HG02938 (cell line): ENCODE measurements around the gene WBP2.

Experiments
- ATAC-seq: cut with Tn5 transposase; IDR thresholded peaks from one replicate; pipeline ENCODE4 v1.9.1; 2021; ENCODE audit warnings: mild to moderate bottlenecking, moderate library complexity; ENCODE audit not compliant: unreplicated experiment

The WBP2 gene

DNA sequence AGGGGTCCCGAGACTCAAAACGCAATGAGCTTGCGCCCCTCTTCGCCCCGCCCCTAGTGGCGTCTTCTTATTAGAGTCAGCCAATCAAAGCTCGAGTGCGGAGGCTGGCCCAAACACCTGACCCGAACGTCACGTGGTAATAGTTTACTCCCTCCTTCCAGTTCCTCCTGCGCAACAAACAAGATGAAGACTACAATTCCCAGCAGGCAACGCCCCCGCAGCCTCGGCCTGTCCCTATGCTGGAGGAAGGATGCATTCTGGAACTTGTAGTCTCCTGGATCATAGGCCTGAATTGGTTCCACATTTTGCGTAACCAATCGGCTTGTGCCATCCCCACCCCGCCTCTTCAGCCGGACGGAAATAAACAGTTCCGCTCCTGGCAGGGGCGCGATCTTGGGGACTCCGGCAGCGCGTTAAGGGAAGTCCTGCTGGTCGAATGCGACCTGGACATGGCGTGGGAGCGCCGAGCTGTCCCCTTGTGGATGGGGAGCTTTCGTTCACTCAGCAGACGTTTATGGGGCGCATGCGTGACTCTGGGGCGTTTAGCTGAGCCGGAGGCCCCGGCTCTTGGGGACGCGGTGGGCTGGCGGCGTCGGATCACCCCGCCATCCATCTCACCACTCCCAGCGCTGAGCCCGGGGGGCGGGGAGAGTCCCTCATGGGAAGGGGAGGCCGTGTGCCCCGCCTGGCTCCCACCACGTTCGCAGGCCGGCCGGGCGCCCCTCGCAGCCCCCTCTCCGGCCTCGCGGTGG lies at the start of gene WBP2:
Gene WBP2 (minus strand): TSS at position 26 of the 752 bp plus-strand sequence. CDS start 38 bp downstream, outside the sequence.
- peak; percentile 78 for ATAC-seq

DNA sequence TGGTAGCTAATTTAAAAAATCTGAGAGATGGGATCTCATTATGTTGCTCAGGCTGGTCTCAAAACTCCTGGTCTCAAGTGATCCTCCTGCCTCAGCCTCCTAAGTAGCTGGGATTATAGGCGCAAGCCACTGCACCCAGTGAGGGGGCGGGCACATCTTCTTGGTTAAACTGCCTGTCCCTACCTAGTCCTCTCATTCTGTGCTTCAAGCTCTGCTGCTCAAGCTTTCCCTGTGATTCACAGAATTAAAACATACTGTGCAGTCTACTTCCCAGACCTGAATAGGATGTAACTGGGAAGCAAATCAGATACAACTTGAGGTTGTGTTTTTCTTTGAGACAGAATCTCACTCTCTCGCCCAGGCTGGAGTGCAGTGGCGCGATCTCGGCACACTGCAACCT lies 47.3 kb upstream of the WBP2 start:
- no peak for ATAC-seq

DNA sequence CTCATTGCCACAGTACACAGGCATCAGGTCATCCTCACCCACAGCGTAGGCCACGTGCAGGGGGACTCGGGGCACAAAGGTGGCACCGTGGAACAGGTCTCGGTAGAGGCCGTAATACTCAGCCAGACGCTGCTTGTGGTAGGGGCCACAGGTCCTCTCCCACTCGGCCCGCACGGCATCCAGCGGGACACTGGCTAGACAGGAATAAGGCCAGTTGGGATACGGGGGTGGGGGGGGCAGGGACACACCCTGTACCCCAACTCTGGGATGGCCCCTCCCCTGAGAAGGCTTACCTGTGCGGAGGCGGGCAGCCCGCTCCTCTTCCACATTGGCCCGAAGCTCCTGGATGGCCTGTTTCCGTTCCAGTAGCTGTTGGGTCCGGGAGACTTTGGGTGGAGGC lies 46.6 kb upstream of the WBP2 start:
- ATAC-seq: no peak

DNA sequence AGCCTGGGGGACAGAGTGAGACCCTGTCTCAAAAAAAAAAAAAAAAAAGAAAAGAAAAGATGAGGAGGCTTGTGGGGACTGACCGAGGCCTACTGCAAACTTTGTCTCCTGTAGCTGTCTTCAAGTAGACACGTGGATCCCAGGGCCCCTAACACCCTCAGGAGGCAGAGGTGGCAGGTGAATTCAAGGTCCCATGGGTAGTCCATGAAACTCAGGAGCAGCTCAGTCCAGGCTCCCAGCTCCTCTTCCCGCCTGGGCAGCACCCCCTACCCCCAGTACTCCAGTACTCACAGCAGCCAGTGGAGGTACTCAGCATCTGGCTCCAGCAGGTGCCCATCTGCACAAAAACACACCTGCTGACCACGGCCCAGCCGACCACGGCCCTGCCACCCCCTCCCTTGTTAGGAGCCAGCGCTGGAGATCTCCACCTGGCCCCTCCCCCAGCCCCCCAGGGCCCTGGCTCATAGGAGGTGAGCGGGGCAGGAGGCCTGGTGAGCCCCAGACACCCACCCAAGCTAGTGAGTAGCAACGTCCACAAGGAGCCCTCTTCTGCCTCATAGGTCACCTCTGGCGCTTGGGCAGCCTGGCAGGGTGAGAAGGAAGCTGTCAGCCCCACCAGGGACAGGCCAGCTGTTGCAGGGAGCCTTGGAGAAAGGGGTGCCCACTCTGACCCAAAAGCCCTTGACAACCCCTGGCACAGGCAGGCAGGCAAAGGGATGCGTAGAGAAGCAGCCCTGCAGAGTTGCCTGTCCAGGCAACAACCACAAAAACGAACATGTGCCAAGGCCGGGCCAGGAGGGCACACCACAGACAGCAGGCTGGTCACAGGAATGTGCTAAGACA lies 45.8 kb upstream of the WBP2 start:
- no peak for ATAC-seq

DNA sequence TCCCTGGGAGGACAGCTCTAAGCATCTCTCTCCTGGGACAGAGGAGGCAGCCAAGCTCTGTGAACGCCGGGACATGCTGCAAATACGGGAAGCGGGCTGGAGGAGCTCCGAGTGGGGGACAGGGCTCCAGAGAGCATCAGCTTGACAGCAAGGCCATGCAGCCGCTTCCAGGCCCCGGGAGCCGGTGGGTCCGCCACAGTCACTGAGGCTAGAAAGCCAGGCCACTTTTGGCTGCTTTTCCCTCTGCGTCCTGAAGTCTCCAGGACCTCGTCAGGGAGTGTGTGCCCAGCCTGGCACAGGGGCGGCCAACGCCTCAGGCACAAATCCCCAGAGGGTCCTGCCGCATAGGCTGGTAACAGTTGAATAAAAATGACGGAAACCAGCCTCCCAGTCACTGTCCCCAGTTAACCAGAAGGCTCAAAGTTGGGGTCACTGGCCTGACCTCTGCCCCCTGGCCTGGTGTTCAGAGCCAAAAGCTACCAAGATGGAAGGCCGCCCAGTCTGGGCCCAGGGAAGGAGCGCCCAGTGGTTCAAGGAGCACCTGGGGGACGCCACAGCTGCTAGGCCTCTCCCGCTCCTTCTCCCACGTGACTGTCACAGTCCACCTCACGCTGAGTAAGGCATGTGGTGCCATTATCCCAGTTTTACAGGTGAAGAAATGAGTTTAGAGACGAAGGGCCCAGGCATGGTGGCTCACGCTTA lies 44.8 kb upstream of the WBP2 start:
- ATAC-seq: no peak

DNA sequence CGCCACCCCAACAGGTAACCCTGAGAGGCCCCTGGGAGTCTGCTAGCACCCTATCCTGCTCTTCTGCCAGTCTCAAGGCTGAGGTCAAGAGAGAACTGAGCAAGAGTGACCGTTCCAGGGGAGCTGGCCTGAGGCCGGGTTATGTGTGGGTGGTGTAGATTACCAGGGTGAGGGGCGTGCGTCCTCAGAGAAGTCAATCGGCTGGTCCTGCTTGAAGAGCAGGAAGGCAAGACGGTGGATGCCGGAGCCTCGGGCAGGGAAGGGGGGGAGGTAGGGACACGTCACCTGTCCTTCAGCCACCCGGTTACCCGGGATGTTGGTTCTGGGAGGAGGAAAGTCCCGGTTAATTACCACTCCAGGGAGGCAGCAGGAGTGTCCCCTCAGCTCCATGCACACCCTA lies 44.2 kb upstream of the WBP2 start:
- no peak for ATAC-seq

DNA sequence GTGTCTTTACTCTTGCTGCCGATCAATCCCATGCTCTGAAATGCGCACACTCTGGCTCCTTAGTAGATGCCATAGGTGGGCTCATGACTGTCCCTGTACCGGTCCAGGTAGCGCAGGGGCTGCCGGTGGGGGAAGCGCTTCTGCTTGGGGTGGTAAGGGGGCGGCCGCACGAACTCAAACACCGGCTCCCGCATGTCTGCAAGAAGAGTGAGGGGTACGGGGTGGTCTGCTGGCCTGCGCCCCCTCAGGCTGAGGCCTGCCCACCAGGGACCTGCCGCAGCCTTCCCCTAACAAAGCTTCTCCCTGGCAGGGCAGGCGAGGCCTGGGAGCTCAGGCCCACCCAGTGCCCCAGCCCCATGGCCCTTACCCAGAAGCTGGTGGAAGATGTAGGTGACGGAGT lies 43.7 kb upstream of the WBP2 start:
- no peak for ATAC-seq

DNA sequence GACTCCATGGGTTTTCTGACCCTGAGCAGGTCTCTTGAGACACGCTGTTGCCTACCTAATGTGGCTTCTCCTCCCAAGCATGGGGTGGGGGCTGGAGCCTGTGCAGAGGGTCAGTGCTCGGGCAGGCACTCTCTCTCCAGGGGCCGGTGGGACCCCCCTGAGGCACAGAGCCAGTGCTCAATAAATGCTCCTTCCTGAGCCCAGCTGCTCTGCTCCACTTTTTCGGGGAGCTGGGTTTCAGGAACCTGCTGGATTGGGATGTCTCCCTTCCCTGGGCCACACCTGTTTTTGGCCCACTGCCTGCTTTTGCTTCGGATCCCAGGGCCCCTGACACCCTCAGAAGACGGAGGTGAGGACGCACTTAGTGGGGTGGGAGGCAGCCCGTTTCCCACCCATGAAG lies 42.9 kb upstream of the WBP2 start:
- no peak for ATAC-seq

DNA sequence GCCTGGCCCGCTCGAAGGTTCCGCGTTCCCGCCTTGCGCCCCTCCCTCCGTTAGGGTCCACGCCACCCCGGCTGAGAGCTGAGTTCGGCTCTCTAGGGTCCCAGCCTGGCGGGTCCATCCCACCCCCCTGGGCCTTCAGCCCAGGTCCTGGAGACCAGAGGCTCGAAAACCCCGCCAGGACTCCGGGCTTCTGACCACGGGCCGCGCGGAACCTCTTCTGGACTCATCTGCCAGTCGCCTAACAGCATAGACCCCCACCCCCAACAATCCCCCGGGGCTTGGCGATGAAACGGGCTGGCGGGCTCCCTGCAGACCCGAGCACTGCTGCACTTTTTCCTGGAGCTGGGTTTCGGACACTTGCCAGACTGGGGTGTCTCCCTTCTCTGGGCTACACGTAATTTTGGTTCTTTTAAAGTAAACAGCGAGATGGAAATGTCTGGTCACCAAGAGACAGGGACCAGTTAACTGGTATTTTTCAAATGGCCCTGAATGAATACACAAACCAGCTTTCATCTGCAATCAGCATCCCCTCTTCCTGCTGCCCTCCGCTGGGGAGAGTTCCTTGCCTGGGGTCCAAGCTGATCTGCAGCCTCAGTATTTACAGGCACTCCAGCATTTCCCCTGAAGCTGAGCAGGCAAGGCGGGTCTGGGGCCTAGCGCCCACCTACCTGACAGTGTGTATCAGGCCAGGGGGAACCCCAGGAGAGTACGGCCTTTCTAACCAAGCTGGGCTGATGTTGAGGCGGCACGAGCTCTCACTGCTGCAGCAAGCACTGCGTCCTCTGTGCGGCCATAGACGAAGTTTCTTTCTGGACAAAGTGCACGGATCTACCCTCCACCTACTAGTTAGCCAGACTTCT lies 42.3 kb upstream of the WBP2 start:
- no peak for ATAC-seq

DNA sequence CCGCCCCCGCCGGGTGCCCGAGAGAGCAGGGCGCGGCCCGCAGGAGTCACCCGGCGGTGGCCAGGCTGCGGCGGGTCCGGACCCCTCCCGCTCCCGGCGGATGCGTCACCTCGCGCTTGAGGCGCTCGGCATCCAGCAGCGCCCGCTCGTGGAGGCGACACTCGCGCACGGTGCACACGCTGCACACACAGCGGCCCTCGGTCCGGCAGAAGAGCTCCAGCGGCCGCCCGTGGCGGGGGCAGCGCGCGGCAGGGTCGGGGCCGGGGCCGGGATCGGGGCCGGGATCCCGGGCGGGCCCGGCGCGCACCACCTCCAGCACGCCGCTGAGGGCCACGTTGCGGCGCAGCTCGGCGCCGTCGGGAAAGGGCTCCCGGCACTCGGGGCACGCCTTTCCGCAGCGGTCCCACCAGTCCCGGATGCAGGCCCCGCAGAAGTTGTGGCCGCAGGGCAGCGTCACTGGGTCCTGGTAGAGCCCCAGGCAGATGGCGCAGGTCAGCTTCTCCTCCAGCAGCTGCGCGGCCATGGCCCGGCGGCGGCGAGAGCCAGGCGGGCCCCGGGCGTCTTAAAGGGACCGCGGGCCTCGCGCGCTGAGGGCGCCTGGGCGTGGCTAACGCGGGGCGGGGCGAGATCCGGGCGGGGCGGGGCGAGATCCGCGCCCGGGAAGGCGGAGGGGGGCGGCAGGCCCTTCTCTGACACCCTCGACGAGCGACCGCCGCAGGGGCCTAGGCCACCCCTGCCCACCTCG lies 41.5 kb upstream of the WBP2 start, which contains the start of gene TRIM65:
Gene TRIM65 (minus strand): TSS at position 537 of the 745 bp plus-strand sequence. CDS start 14 bp downstream, at position 523.
- ATAC-seq: peak; percentile 54

DNA sequence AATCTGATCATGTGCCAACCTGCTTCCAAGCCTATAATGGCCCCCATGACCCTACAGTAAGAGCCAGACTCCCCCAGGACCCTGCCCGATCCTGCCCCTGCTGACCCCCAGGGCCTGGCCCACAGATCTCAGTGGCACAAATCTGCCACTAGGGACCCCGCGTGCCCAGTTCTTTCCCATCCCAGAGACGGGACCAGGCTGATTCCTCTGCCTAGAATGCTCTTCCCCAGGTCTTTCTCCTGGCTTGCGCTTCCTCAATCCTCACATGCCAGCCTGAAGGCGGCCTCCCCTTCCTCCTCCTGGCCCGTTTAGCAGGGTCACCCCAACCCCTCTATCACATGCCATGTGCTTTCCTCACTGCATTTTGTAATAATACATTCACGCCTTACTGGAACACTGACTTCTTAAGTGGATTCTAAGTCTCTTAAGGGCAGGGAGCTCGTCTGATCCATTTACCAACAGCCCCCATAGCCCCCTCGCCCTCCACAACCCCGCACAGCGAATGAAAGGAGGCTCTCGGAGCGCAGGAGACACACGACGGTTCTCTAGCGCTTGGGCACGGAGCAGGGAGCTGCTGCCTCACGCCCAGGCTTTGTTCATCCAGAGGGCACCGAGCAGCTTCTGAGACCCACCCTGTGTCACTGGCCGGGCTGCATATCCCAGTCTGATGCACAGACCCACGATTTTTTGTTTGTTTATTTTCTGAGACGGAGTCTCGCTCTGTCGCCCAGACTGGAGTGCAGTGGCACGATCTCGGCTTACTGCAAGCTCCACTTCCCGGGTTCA lies 40.4 kb upstream of the WBP2 start:
- ATAC-seq: no peak

DNA sequence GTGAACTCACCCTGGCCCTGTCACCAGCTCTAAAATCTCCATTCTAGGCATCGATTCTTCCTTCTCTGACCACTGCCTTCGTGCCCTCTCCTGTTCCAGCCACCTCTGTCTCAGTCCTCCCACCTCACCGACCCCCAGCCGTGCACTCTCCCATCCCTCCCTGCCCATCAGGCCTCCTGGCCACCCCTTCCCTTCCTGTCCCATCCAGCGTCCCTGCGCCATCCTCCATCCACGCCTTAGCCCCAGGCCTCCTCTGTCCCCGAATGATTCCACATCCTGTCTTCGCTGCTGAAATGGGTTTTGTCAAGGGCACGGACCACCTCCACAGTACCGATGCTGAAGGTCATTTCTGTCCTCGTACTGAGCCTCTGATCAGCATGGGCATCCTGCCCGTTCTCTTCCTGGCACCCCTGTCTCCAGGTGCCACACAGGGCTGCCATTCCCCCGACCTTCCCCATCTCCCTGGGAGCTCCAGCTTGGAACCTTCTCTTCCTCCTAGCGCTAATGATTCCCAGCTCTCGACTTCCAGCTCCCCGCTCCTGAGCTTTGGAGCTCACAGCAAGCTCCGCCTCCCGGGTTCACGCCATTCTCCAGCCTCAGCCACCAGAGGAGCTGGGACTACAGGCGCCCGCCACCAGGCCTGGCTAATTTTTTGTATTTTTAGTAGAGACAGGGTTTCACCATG lies 39.1 kb upstream of the WBP2 start:
- no peak for ATAC-seq

DNA sequence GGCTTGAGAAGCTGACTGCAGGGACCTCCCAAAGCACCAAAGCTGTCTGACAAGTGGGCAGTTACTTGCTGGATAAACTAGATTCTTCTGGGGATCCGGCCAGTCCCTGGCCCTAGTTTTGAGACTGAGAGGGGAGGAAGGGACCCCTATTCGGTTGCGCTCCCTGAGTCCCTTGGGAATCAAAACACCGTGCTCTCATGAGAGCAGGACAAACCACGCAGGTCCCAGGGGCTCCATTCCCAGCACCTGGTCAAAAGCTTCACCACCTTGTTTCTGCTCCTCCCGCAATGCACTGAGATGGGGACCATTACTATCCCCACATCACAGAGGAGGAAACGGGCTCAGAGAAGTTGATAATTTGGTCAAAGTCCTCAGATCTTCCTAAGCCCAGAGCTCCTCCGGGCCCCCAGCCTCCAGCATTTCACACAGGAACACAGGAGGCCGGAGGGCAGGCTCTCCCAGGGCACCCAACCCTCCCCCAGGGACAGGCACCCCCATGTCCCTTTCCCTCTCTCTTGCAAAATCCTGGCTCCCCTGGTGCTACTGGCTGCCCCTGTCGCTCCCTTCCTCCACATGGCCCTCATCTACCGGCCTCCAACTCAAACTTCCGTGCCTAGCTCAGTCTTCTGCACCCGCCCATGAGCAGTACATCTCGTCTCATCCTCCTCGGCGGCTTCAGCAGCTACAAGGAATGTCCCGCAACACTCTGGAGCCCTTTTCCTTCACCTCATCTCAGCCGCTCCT lies 38.3 kb upstream of the WBP2 start:
- no peak for ATAC-seq

DNA sequence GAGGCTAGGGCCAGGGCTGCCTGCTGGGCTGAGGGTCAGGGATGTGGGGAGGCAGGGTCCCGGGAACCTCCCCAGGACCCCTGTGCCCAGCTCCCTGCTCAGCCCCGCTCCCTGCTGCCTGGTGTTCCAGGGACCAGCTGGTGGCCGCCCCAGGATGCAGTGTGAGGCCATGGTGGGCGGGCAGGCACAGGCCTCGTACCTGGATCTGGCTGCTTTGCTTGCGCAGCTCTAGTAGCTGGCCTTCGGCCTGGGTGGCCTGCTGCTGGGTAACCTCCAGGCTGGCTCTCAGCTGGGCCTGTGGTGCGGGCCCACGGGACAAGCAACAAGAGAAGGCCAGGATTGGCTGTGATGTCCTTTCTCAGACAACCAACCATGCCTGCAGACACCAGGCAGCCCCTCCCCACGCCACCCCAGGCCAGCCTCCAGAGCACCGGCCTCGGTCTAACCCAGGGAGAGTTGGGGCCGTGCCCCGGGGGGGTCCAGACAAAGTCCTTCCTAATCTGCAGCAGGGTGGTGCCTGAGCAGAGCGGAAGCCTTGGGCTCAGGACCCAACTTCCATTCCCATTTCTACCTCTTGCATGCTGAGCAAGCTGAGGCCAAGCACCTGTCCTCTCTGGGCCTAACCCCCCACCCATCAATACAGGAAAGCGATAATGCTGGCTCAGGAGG lies 37.6 kb upstream of the WBP2 start:
- ATAC-seq: no peak

DNA sequence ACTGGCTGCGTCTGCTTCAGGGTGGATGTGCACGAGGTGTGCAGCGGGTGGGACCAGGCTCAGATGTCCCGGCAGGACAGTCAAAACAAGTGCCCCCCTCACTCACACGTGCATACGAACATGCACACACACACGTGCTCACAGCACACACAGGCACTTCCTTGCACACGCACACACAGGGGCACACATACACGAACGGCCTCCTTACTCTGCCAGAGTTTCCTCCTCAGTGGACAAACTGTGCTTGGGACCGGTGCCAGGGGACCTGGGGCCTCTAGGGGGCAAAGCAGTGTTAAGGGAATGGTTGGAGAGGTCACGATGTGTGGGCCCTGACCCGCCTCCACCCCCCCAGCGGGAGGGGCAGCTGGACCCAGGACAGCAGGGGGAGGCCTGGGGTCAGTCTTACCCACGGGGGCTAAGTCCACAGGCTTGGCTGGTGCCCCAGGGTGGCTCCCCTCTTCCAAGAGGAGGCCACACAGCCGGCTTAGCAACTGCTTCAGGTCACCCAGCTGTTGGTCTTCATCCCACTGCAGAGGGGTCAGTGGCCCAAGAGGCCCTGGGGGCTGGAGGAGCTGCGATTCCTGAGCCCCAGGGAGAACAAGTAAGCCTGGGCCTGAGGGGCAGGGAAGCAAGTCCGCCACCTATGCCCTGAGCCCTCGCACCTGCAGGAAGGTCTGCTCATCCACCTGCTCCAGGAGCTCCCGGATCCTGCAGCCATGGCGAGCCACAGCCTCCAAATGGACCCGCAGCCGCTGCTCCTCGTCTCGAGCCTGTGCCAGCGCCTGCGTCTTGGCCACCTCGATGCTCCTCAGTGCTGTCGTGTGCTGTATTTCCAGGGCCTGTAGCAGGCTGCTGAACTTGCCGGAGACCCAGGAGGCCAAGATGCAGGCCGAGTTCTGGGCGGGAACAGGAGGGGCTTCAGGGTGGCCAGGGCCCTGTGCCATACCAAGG lies 36.7 kb upstream of the WBP2 start:
- no peak for ATAC-seq

DNA sequence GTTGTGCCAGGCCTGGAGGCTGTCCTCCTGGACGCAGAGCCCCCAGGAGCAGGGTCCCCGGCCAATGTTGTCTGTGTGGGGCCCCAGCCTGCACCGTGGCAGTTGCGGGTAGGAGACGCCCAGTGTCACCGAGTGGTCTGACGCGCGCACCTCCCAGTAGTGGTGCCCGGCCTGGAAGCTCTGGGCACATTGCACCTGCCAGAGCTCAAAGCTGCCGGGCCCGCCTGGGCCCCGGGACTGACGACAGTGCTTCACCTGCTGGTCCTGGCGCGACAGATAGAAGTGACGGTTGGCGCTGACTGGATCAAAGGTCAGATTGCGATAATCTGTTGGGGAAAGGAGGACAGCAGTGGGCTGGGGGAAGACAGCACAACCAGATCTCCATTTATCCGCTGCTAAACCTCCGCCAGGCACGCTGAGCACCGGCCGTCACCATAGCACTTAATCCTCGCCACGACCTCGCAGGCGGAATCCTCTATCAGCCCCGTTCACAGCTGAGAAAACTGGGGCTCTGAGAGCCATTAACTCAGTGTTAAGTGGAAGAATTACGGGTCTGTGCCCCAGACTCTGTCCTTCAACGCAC lies 36.0 kb upstream of the WBP2 start:
- no peak for ATAC-seq
